Measurements from ENCODE around the gene GALNT12. TPM values are rescaled to one million over a fixed set of nuclear protein-coding genes. Genes with fewer than 3 reads are reported as not detected.

The GALNT12 gene
- total RNA-seq, 1 experiment from 2014 or later: 31.2 TPM

DNA sequence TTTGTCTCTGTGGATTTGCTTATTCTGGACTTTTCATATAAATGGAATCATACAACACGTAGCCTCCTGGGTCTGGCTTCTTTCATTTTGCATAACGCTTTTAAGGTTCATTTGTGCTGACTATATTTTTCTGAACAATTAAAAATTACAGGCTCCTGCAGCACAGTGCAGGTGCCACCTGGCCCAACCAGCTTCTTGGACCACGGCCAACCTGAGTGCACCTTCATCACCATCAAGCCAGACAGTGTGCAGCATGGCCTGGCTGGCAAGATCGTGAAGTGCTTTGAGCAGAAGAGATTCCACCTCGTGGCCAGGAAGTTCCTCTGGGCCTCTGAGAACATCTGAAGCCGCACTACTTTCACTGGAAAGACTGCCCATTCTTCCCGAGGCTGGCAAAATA is 82.8 kb downstream of the GALNT12 start:
- ChIA-PET POLR2A (no interaction called here), CTCF (no interaction called here), RAD21 (ENCODE audit: low non-redundant PET in 1 of 2, low total read pairs in 2 of 2, uncharacterized antibody in 2 of 2, unreplicated experiment in 2 of 2) (no interaction called here)
- no peaks in the 10 kb centered on the region for H3K9me3 ChIP-seq (ENCODE audit: control insufficient read depth in 1 of 2, insufficient read depth in 1 of 2, low read depth in 1 of 2, low read length in 2 of 2)
- H3K27me3 ChIP-seq (ENCODE audit: insufficient read depth, low read length): no peaks in the 10 kb centered on the region
- intact Hi-C loops (cut with micrococcal nuclease): no loop called here
- H3K9ac ChIP-seq (ENCODE audit: low read length): no peak overlapping the region
- H3K9me2 ChIP-seq (ENCODE audit: insufficient read depth): no peaks in the 10 kb centered on the region
- H3K27ac ChIP-seq (ENCODE audit: low read depth, low read length): no peak overlapping the region
- H3K79me2 ChIP-seq (ENCODE audit: insufficient read depth, low read length): no peaks in the 10 kb centered on the region
- H2AFZ ChIP-seq (ENCODE audit: low read depth, low read length, poor library complexity, severe bottlenecking): no peak overlapping the region
- DNase-seq (ENCODE audit: low read depth, low spot score) (no peak), ATAC-seq (no peak)
- TF ChIP-seq FOSL1 (IDR thresholded peaks at IDR 0.05; ENCODE audit: low read depth): no peak
- no peaks in the 10 kb centered on the region for H3K36me3 ChIP-seq (ENCODE audit: control insufficient read depth in 1 of 2, insufficient read depth in 2 of 2, low read length in 2 of 2)
- H3K4me1 ChIP-seq (ENCODE audit: control insufficient read depth in 1 of 2, insufficient read depth in 2 of 2, low read length in 2 of 2): peaks cover 0 to 4% of the 10 kb centered on the region in 2 experiments; a peak in 1 of 4 replicates
- H4K20me1 ChIP-seq (ENCODE audit: insufficient read depth): no peaks in the 10 kb centered on the region
- no TSS peak for BruUV-seq (replicated peaks)
- H3K4me3 ChIP-seq (replicated peaks in 1 of 2; ENCODE audit: low read depth in 1 of 2, low read length in 2 of 2): no peak overlapping the region
- H3K4me2 ChIP-seq (ENCODE audit: low read length): no peak overlapping the region

DNA sequence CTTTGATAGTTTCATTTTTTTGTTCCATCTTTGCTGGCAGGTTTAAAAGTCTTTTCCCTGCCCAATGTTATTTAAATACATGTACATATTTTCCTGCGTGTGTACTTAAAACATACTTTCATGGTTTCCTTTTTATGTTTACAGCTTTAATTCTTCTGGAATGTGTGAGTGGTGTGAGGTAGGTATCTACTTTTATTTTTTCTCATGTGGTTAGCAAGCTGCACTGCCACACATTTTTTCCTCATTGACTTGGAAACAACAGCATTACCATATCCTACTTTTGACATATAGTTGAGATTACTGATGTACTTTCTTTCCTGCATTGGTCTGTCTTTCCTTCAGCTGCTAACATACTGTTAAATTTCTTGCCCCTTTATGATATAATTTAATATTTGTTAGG is 84.8 kb downstream of the GALNT12 start:
- Histone ChIP-seq H3K4me2 (ENCODE audit: low read length) (no peak overlapping the region), H3K27ac (ENCODE audit: low read depth, low read length) (no peak overlapping the region), H3K79me2 (ENCODE audit: insufficient read depth, low read length) (no peaks in the 10 kb centered on the region), H2AFZ (ENCODE audit: low read depth, low read length, poor library complexity, severe bottlenecking) (no peak overlapping the region), H3K27me3 (ENCODE audit: insufficient read depth, low read length) (no peaks in the 10 kb centered on the region), H3K9ac (ENCODE audit: low read length) (no peak overlapping the region), H4K20me1 (ENCODE audit: insufficient read depth) (no peaks in the 10 kb centered on the region), H3K4me3 (replicated peaks in 1 of 2; ENCODE audit: low read depth in 1 of 2, low read length in 2 of 2) (no peak overlapping the region), H3K36me3 (ENCODE audit: control insufficient read depth in 1 of 2, insufficient read depth in 2 of 2, low read length in 2 of 2) (no peaks in the 10 kb centered on the region), H3K9me2 (ENCODE audit: insufficient read depth) (no peaks in the 10 kb centered on the region), H3K9me3 (ENCODE audit: control insufficient read depth in 1 of 2, insufficient read depth in 1 of 2, low read depth in 1 of 2, low read length in 2 of 2) (no peaks in the 10 kb centered on the region), H3K4me1 (ENCODE audit: control insufficient read depth in 1 of 2, insufficient read depth in 2 of 2, low read length in 2 of 2) (no peaks in the 10 kb centered on the region)
- CTCF ChIA-PET: no interaction called here
- ATAC-seq (no peak), DNase-seq (ENCODE audit: low read depth, low spot score) (no peak)
- no peak for TF ChIP-seq EZH2 (IDR thresholded peaks at IDR 0.05)
- TF ChIP-seq JUND (IDR thresholded peaks at IDR 0.05): no peak
- no peak for TF ChIP-seq ZNF274 (IDR thresholded peaks at IDR 0.05; ENCODE audit: low read depth, low read length)
- TF ChIP-seq, protein P1, sequence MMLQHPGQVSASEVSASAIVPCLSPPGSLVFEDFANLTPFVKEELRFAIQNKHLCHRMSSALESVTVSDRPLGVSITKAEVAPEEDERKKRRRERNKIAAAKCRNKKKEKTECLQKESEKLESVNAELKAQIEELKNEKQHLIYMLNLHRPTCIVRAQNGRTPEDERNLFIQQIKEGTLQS (IDR thresholded peaks at IDR 0.05): no peak
- TF ChIP-seq EZH2phosphoT487 (IDR thresholded peaks at IDR 0.05; ENCODE audit: borderline replicate concordance): no peak
- TF ChIP-seq POLR2AphosphoS5 (IDR thresholded peaks at IDR 0.05; ENCODE audit: low read depth, low read length): no peak
- no peak for TF ChIP-seq ELF1 (IDR thresholded peaks at IDR 0.05; ENCODE audit: borderline replicate concordance, low read depth)
- TF ChIP-seq YY1 (IDR thresholded peaks at IDR 0.05; ENCODE audit: extremely low read depth, insufficient replicate concordance, low read depth, low read length): no peak
- TF ChIP-seq, protein P2, sequence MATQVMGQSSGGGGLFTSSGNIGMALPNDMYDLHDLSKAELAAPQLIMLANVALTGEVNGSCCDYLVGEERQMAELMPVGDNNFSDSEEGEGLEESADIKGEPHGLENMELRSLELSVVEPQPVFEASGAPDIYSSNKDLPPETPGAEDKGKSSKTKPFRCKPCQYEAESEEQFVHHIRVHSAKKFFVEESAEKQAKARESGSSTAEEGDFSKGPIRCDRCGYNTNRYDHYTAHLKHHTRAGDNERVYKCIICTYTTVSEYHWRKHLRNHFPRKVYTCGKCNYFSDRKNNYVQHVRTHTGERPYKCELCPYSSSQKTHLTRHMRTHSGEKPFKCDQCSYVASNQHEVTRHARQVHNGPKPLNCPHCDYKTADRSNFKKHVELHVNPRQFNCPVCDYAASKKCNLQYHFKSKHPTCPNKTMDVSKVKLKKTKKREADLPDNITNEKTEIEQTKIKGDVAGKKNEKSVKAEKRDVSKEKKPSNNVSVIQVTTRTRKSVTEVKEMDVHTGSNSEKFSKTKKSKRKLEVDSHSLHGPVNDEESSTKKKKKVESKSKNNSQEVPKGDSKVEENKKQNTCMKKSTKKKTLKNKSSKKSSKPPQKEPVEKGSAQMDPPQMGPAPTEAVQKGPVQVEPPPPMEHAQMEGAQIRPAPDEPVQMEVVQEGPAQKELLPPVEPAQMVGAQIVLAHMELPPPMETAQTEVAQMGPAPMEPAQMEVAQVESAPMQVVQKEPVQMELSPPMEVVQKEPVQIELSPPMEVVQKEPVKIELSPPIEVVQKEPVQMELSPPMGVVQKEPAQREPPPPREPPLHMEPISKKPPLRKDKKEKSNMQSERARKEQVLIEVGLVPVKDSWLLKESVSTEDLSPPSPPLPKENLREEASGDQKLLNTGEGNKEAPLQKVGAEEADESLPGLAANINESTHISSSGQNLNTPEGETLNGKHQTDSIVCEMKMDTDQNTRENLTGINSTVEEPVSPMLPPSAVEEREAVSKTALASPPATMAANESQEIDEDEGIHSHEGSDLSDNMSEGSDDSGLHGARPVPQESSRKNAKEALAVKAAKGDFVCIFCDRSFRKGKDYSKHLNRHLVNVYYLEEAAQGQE (IDR thresholded peaks at IDR 0.05; ENCODE audit: low read depth): no peak
- no peak for TF ChIP-seq CEBPB (IDR thresholded peaks at IDR 0.05; ENCODE audit: low read depth)
- TF ChIP-seq EGR1 (IDR thresholded peaks at IDR 0.05; ENCODE audit: low read depth): no peak
- no peak for TF ChIP-seq CBX3 (IDR thresholded peaks at IDR 0.05; ENCODE audit: low read depth)
- TF ChIP-seq FOSL1 (IDR thresholded peaks at IDR 0.05; ENCODE audit: low read depth): no peak
- TF ChIP-seq, protein P3, sequence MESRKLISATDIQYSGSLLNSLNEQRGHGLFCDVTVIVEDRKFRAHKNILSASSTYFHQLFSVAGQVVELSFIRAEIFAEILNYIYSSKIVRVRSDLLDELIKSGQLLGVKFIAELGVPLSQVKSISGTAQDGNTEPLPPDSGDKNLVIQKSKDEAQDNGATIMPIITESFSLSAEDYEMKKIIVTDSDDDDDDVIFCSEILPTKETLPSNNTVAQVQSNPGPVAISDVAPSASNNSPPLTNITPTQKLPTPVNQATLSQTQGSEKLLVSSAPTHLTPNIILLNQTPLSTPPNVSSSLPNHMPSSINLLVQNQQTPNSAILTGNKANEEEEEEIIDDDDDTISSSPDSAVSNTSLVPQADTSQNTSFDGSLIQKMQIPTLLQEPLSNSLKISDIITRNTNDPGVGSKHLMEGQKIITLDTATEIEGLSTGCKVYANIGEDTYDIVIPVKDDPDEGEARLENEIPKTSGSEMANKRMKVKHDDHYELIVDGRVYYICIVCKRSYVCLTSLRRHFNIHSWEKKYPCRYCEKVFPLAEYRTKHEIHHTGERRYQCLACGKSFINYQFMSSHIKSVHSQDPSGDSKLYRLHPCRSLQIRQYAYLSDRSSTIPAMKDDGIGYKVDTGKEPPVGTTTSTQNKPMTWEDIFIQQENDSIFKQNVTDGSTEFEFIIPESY (IDR thresholded peaks at IDR 0.05; ENCODE audit: extremely low read depth, insufficient replicate concordance, low read length): no peak
- no peak for TF ChIP-seq RAD21 (IDR thresholded peaks at IDR 0.05; ENCODE audit: low read depth)
- POLR2A ChIA-PET: no interaction called here
- BruUV-seq (replicated peaks): no TSS peak
- RAD21 ChIA-PET (ENCODE audit: low non-redundant PET in 1 of 2, low total read pairs in 2 of 2, uncharacterized antibody in 2 of 2, unreplicated experiment in 2 of 2): no interaction called here
- intact Hi-C loops (cut with micrococcal nuclease): no loop called here
